Common myeloid progenitor, CD34-positive (primary cell): ENCODE measurements around the gene ZNF808.
"Not testable (repeated sequence)": the region's sequence is repeated elsewhere in the genome, so short reads cannot be mapped to it uniquely, and the experiment has no call there.

ENCODE experiments used
- CTCF ChIA-PET: fragments of 350-600 bp; sonication (Branson Sonifier 250); formaldehyde crosslinking; loops from one replicate; lab custom pipeline; 2021; ENCODE audit warnings: antibody characterized with exemption; lab: Charles Lee
- POLR2A ChIA-PET: fragments of 350-600 bp; sonication (Branson Sonifier 250); formaldehyde crosslinking; loops from one replicate; lab custom pipeline; 2021; ENCODE audit warnings: antibody characterized with exemption; lab: Charles Lee
- DNase-seq, 3 donors: peaks; one replicate each; pipeline versions ENCODE4 v3.0.0 to v3.0.0-alpha.2; 2013
- H3K27ac ChIP-seq, 2 experiments: 1 replicate in 1 of 2; 2 replicates in 1 of 2; pipeline ENCODE4 v1.7.0; 2013; ENCODE audit warnings: inconsistent platforms in 2 of 2, low read length in 2 of 2, mild to moderate bottlenecking in 2 of 2, low read depth in 1 of 2, moderate library complexity in 1 of 2; ENCODE audit not compliant: severe bottlenecking in 2 of 2, insufficient read depth in 1 of 2, poor library complexity in 1 of 2
- H3K27me3 ChIP-seq, 5 experiments: replicated peaks in 2 of 5; 1 replicate in 3 of 5; 2 replicates in 2 of 5; pipeline versions ENCODE4 v1.6.1 to v1.7.0; 2013; ENCODE audit warnings: low read length in 4 of 5, mild to moderate bottlenecking in 2 of 5, moderate library complexity in 2 of 5, inconsistent platforms in 1 of 5; ENCODE audit not compliant: insufficient read depth in 5 of 5, control insufficient read depth in 4 of 5
- H3K36me3 ChIP-seq, 4 experiments: 1 replicate in 2 of 4; 2 replicates in 2 of 4; pipeline versions ENCODE4 v1.6.1 to v1.7.0; 2013; ENCODE audit warnings: low read length in 3 of 4, control low read depth in 1 of 4, mild to moderate bottlenecking in 1 of 4; ENCODE audit not compliant: control insufficient read depth in 4 of 4, insufficient read depth in 4 of 4
- H3K4me1 ChIP-seq, 4 experiments: 1 replicate in 3 of 4; 2 replicates in 1 of 4; pipeline versions ENCODE4 v1.6.1 to v1.7.1; 2013; ENCODE audit warnings: low read length in 3 of 4, mild to moderate bottlenecking in 3 of 4, control low read depth in 1 of 4, inconsistent platforms in 1 of 4, moderate library complexity in 1 of 4; ENCODE audit not compliant: control insufficient read depth in 4 of 4, insufficient read depth in 4 of 4; ENCODE audit errors: control extremely low read depth in 1 of 4
- H3K4me3 ChIP-seq, 7 experiments: 1 replicate in 4 of 7; 2 replicates in 3 of 7; pipeline versions ENCODE4 v1.5.1 to v1.7.0; 2013; ENCODE audit warnings: mild to moderate bottlenecking in 7 of 7, low read length in 6 of 7, moderate library complexity in 6 of 7, inconsistent platforms in 2 of 7, low read depth in 2 of 7, control low read depth in 1 of 7; ENCODE audit not compliant: insufficient read depth in 4 of 7, control insufficient read depth in 1 of 7; ENCODE audit errors: extremely low read depth in 1 of 7
- H3K9me3 ChIP-seq, 5 experiments: 1 replicate in 4 of 5; 2 replicates in 1 of 5; pipeline versions ENCODE4 v1.6.1 to v1.7.1; 2013; ENCODE audit warnings: low read length in 4 of 5, mild to moderate bottlenecking in 2 of 5, inconsistent platforms in 1 of 5, low read depth in 1 of 5, moderate library complexity in 1 of 5; ENCODE audit not compliant: control insufficient read depth in 4 of 5, insufficient read depth in 2 of 5; ENCODE audit errors: control extremely low read depth in 1 of 5
- WGBS: methylation state at CpG from one replicate; pipeline ENCODE4 v1.1.5; 2013; ENCODE audit not compliant: insufficient coverage; 5-methylcytosine and 5-hydroxymethylcytosine counted together

Gene ZNF808

DNA sequence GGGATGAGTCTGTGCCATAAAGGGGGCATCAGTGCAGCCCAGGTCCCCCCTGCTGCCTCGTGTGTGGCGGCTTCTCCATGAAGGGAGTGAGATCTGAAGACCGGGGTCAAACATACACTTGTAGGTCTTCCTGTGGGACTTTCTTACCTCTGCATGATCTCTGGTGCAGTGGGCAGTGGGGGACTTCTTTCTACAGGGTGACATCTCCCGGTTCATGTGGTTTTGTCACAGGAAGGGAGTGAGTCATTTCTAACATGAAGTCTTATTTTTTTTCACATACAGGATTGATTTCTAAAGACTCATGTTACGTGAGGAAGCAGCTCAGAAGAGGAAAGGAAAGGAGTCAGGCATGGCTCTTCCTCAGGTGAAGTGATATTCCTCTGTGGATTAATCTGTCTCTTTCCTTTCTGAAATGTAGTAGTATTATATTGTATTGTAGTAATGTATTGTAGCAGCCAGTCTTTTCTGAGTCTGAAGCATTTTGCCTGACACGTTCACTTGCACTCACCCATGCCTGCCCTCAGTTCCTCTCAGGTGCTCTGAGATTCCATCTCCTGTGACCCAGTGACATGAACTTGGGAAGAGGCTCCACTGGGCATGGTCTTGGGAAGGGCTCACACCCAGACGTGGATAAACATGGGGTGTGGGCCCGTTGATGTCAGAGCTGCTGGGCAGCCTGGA is 15.7 kb downstream of the ZNF808 start:
- Histone ChIP-seq H3K9me3 (peaks cover 0 to 60% (median 48%) of the 10 kb centered on the region in 5 experiments), H3K4me1 (peaks cover 0 to 9% (median under 1%) of the 10 kb centered on the region in 4 experiments), H3K36me3 (peaks cover 15 to 78% (median 44%) of the 10 kb centered on the region in 4 experiments), H3K4me3 (no peak overlapping the region), H3K27ac (no peak overlapping the region), H3K27me3 (no peaks in the 10 kb centered on the region)
- ChIA-PET POLR2A (no interaction called here), CTCF (no interaction called here)
- peak in 2 of 3 donors; percentile 40 to 49 for DNase-seq
- WGBS, result 94% methylated on average over 5 of the region's 8 CpGs

- Histone ChIP-seq H3K9me3 (peaks cover 13 to 85% (median 67%) of the 10 kb centered on the region in 5 experiments), H3K4me1 (no peaks in the 10 kb centered on the region), H3K4me3 (peak overlapping the region in 1 of 7 experiments; percentile 4), H3K27ac (no peak overlapping the region), H3K27me3 (no peaks in the 10 kb centered on the region), H3K36me3 (peaks cover 29 to 83% (median 47%) of the 10 kb centered on the region in 4 experiments)
- ChIA-PET POLR2A (no interaction called here), CTCF (no interaction called here)
- DNase-seq, result no peak
- over 99% methylated on average over 12 of the region's 15 CpGs for WGBS
Measured at GRCh38 chr19:52554216-52554971, 26.9 kb downstream of the ZNF808 start.

- 97% methylated on average over 6 of the region's 16 CpGs for WGBS
- no peak overlapping the region for H3K4me3 ChIP-seq
Measured at GRCh38 chr19:52557231-52557995, 29.9 kb downstream of the ZNF808 start.

DNA sequence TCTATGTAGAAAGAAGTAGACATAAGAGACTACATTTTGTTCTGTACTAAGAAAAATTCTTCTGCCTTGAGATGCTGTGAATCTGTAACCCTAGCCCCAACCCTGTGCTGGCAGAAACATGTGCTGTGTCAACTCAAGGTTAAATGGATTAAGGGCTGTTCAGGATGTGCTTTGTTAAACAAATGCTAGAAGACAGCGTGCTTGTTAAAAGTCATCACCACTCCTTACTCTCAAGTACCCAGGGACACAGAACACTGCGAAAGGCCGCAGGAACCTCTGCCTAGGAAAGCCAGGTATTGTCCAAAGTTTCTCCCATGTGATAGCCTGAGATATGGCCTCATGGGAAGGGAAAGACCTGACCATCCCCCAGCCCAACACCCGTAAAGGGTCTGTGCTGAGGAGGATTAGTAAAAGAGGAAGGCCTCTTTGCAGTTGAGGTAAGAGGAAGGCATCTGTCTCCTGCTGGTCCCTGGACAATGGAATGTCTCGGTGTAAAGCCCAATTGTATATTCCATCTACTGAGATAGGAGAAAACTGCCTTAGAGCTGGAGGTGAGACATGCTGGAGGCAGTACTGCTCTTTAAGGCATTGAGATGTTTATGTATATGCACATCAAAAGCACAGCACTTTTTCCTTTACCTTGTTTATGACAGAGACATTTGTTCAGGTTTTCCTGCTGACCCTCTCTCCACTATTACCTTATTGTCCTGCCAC is 31.4 kb downstream of the ZNF808 start:
- Histone ChIP-seq H3K9me3 (peaks cover 24 to 87% (median 68%) of the 10 kb centered on the region in 5 experiments), H3K4me3 (peak overlapping the region in 1 of 7 experiments; percentile 13), H3K36me3 (peaks cover 20 to 80% (median 45%) of the 10 kb centered on the region in 4 experiments)
- H3K4me1 ChIP-seq, POLR2A ChIA-PET, H3K27me3 ChIP-seq, CTCF ChIA-PET, DNase-seq, H3K27ac ChIP-seq: not testable (repeated sequence)
- whole genome bisulfite sequencing, result 100% methylated on average over 2 of the region's 5 CpGs

More at GRCh38 chr19:52557231-52557995, 29.9 kb downstream of the ZNF808 start:
- POLR2A ChIA-PET, result no interaction called here
- no peak for DNase-seq
- CTCF ChIA-PET, result no interaction called here
- H3K4me1 ChIP-seq, result no peaks in the 10 kb centered on the region
- no peaks in the 10 kb centered on the region for H3K27me3 ChIP-seq
- no peak overlapping the region for H3K27ac ChIP-seq
- peaks cover 22 to 86% (median 76%) of the 10 kb centered on the region in 5 experiments for H3K9me3 ChIP-seq
- peaks cover 29 to 81% (median 50%) of the 10 kb centered on the region in 4 experiments for H3K36me3 ChIP-seq

DNA sequence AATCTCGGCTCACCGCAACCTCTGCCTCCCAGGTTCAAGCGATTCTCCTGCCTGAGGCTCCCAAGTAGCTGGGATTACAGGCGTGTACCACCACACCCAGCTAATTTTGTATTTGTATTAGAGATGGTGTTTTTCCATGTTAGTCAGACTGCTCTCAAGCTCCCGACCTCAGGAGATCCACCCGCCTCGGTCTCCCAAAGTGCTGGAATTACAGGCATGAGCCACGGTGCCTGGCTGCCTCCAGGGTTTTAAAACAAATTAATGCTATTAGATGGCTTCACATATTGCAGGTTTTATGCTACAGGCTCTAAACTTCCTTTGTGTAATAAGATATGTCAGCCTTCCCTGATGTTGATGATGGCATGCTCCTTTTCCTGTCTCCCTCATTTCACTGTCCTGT is 34.1 kb downstream of the ZNF808 start:
- H3K4me1 ChIP-seq, DNase-seq, CTCF ChIA-PET, H3K27ac ChIP-seq, POLR2A ChIA-PET, H3K27me3 ChIP-seq, H3K4me3 ChIP-seq: not testable (repeated sequence)
- Histone ChIP-seq H3K9me3 (peaks cover 11 to 79% (median 61%) of the 10 kb centered on the region in 5 experiments), H3K36me3 (peaks cover 8 to 69% (median 35%) of the 10 kb centered on the region in 4 experiments)
- 100% methylated on average over 4 of the region's 8 CpGs for WGBS

DNA sequence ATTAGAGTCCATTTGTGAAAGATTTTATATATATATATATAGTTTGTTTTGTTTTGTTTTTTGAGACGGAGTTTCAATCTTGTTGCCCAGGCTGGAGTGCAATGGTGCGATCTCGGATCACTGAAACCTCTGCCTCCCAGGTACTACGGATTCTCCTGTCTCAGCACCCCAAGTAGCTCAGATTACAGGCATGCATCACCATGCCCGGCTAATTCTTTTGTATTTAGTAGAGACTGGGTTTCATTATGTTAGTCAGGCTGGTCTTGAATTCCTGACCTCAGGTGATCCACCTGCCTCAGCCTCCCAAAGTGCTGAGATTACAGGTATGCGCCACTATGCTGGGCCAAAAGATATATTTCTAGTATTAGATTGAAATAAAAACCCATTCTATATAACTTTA is 38.7 kb downstream of the ZNF808 start:
- CTCF ChIA-PET, result no interaction called here
- Histone ChIP-seq H3K27ac (no peak overlapping the region), H3K27me3 (no peaks in the 10 kb centered on the region), H3K9me3 (peaks cover 4 to 50% (median 29%) of the 10 kb centered on the region in 5 experiments), H3K4me3 (no peak overlapping the region), H3K36me3 (peaks cover 2 to 32% (median 19%) of the 10 kb centered on the region in 4 experiments), H3K4me1 (peaks cover 0 to 14% (median 11%) of the 10 kb centered on the region in 4 experiments)
- POLR2A ChIA-PET, result no interaction called here
- no peak for DNase-seq
- WGBS, result 89% methylated on average over 3 of the region's 6 CpGs
